NCI-H2227 (cell line): Measurements from ENCODE around the gene RPTOR.

Source experiments
- DNase-seq: peaks from one replicate; lab custom pipeline; 2025; ENCODE audit not compliant: unreplicated experiment; lab: John Stamatoyannopoulos, UW

RPTOR gene

GRCh38 chr17:80921741-80922579 is 377.3 kb downstream of the RPTOR start:
- no peak for DNase-seq

- no peak for DNase-seq
Observed at GRCh38 chr17:80922580-80923160, 378.0 kb downstream of the RPTOR start.

GRCh38 chr17:80923211-80924110 is 378.8 kb downstream of the RPTOR start:
- DNase-seq, result no peak

GRCh38 chr17:80924111-80924806 is 379.6 kb downstream of the RPTOR start:
- no peak for DNase-seq

GRCh38 chr17:80924807-80925610 is 380.4 kb downstream of the RPTOR start:
- no peak for DNase-seq

- DNase-seq, result no peak
Observed at GRCh38 chr17:80925688-80926335, 381.2 kb downstream of the RPTOR start.

- no peak for DNase-seq
Observed at GRCh38 chr17:80926591-80927250, 382.1 kb downstream of the RPTOR start.

GRCh38 chr17:80927791-80928216 is 383.2 kb downstream of the RPTOR start:
- DNase-seq, result no peak

GRCh38 chr17:80929449-80929848 is 384.8 kb downstream of the RPTOR start:
- DNase-seq, result no peak

GRCh38 chr17:80930335-80931279 is 386.0 kb downstream of the RPTOR start:
- no peak for DNase-seq

- peak; percentile 16 for DNase-seq
Observed at GRCh38 chr17:80931421-80932265, 387.0 kb downstream of the RPTOR start.

GRCh38 chr17:80935526-80935925 is 390.9 kb downstream of the RPTOR start:
- DNase-seq, result no peak

- no peak for DNase-seq
Observed at GRCh38 chr17:80936218-80936617, 391.6 kb downstream of the RPTOR start.

- DNase-seq, result no peak
Observed at GRCh38 chr17:80936723-80937122, 392.1 kb downstream of the RPTOR start.

GRCh38 chr17:80937462-80938381 is 393.1 kb downstream of the RPTOR start:
- DNase-seq, result no peak

GRCh38 chr17:80938556-80938955 is 393.9 kb downstream of the RPTOR start:
- no peak for DNase-seq
